GM15510 (cell line): ENCODE measurements around the gene PLA2G2D.

Experiments used
- POLR2A ChIP-seq: IDR thresholded peaks from 3 replicates; pipeline ENCODE4 v1.6.1; 2011; ENCODE audit warnings: borderline replicate concordance; ENCODE audit not compliant: insufficient read length; ENCODE audit errors: extremely low read depth

The PLA2G2D gene

GRCh38 chr1:20137055-20137454 is 17.7 kb upstream of the PLA2G2D start:
- TF ChIP-seq POLR2A, result no peak

- no peak for TF ChIP-seq POLR2A
Measured at GRCh38 chr1:20136249-20136648, 16.9 kb upstream of the PLA2G2D start.

- no peak for TF ChIP-seq POLR2A
Measured at GRCh38 chr1:20134995-20135394, 15.7 kb upstream of the PLA2G2D start.

GRCh38 chr1:20126806-20127440 is 7.6 kb upstream of the PLA2G2D start:
- no peak for TF ChIP-seq POLR2A

GRCh38 chr1:20126041-20126805 is 6.9 kb upstream of the PLA2G2D start:
- TF ChIP-seq POLR2A, result no peak

- no peak for TF ChIP-seq POLR2A
Measured at GRCh38 chr1:20125100-20125499, 5.8 kb upstream of the PLA2G2D start.

GRCh38 chr1:20124456-20125057 is 5.2 kb upstream of the PLA2G2D start:
- no peak for TF ChIP-seq POLR2A

GRCh38 chr1:20123722-20124455 is 4.6 kb upstream of the PLA2G2D start:
- TF ChIP-seq POLR2A, result no peak

GRCh38 chr1:20120796-20121195 is 1.5 kb upstream of the PLA2G2D start:
- no peak for TF ChIP-seq POLR2A

GRCh38 chr1:20117236-20117635 is 2.1 kb downstream of the PLA2G2D start:
- TF ChIP-seq POLR2A, result no peak

- TF ChIP-seq POLR2A, result no peak
Measured at GRCh38 chr1:20115916-20116315, 3.4 kb downstream of the PLA2G2D start.

GRCh38 chr1:20115479-20115878 is 3.9 kb downstream of the PLA2G2D start:
- TF ChIP-seq POLR2A, result no peak

- no peak for TF ChIP-seq POLR2A
Measured at GRCh38 chr1:20114021-20114648, 5.2 kb downstream of the PLA2G2D start.

GRCh38 chr1:20112279-20113000 is 6.9 kb downstream of the PLA2G2D start:
- no peak for TF ChIP-seq POLR2A
